ENCODE results near the gene PLA2G4F.

Gene PLA2G4F

DNA sequence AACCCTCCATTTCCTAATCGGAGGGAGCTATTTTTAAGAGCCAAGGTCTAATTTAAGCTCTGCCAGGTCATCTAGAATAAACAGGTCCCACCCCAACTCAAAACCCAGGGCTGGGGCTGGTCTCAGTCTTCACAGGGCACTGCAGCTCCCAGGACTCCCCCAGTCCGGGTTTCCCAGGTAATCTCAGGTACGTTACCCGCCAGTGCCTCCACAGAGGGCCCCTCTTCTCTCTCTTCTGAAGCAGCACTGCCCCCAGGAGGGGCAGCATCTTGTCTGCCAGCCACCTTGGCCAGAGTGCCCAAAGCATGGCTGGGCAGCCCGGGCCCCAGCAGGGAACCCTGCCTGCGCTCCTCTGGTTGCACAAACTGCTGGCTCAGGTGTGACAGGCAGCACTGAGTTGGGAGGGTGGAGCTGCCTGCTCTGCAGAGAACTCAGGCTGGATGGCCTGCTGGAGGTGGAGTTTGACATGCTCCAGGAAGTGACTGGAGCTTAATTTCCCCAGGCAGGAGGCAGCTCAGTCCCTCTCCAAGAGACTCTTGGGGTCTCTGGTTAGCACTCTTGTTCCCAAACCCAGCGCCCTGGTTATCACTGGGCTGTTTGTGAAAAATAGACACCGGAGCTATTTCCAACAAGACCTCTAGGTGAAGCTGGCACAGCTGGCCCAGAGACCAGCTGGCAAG, at the start of gene PLA2G4F:
TSS of gene PLA2G4F (minus strand) at position 394 of the 680 bp plus-strand sequence. CDS start at position 307, 87 bp downstream.
- Histone ChIP-seq H3K79me2 (ENCODE audit: insufficient read depth, low read length) (no peaks in the 10 kb centered on the region), H3K36me3 (ENCODE audit: insufficient read depth, low read length) (peaks cover 22% of the 10 kb centered on the region), H2AFZ (ENCODE audit: low read depth, low read length) (no peak within 1 kb of the TSS; the same call in 1 of the 2 replicates), H3K27ac (ENCODE audit: low read length) (no peak within 1 kb of the TSS), H3K9me3 (ENCODE audit: insufficient read depth, low read length, severe bottlenecking) (no peaks in the 10 kb centered on the region), H3K4me1 (ENCODE audit: insufficient read depth, low read length) (no peaks in the 10 kb centered on the region), H3K4me2 (ENCODE audit: insufficient read depth, low read length) (no peak within 1 kb of the TSS), H3K9ac (ENCODE audit: low read depth, low read length) (no peak within 1 kb of the TSS), H3K4me3 (ENCODE audit: low read depth in 1 of 2, low read length in 2 of 2) (no peak within 1 kb of the TSS), H3K27me3 (ENCODE audit: insufficient read depth, low read length, poor library complexity) (no peaks in the 10 kb centered on the region), H4K20me1 (ENCODE audit: insufficient read depth, low read length) (no peaks in the 10 kb centered on the region)
- TF ChIP-seq, protein P1, sequence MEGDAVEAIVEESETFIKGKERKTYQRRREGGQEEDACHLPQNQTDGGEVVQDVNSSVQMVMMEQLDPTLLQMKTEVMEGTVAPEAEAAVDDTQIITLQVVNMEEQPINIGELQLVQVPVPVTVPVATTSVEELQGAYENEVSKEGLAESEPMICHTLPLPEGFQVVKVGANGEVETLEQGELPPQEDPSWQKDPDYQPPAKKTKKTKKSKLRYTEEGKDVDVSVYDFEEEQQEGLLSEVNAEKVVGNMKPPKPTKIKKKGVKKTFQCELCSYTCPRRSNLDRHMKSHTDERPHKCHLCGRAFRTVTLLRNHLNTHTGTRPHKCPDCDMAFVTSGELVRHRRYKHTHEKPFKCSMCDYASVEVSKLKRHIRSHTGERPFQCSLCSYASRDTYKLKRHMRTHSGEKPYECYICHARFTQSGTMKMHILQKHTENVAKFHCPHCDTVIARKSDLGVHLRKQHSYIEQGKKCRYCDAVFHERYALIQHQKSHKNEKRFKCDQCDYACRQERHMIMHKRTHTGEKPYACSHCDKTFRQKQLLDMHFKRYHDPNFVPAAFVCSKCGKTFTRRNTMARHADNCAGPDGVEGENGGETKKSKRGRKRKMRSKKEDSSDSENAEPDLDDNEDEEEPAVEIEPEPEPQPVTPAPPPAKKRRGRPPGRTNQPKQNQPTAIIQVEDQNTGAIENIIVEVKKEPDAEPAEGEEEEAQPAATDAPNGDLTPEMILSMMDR (IDR thresholded peaks at IDR 0.05; ENCODE audit: borderline replicate concordance, extremely low read depth, low read length, poor library complexity, severe bottlenecking), result no peak
- TF ChIP-seq EZH2 (IDR thresholded peaks at IDR 0.05; ENCODE audit: borderline replicate concordance, low read depth, low read length, severe bottlenecking), result no peak
- ATAC-seq (ENCODE audit: insufficient read depth, low read depth), result peak; percentile 31; the same call in 1 of the 3 replicates
- no peak for DNase-seq

GRCh38 chr15:42203891-42204290, 47.5 kb upstream of the PLA2G4F start:
- ATAC-seq (ENCODE audit: insufficient read depth, low read depth) (no peak), DNase-seq (no peak)
- Histone ChIP-seq H3K9me3 (ENCODE audit: insufficient read depth, low read length, severe bottlenecking) (no peaks in the 10 kb centered on the region), H4K20me1 (ENCODE audit: insufficient read depth, low read length) (peaks cover 4% of the 10 kb centered on the region; the same call in 1 of the 2 replicates), H2AFZ (ENCODE audit: low read depth, low read length) (no peak overlapping the region), H3K9ac (ENCODE audit: low read depth, low read length) (no peak overlapping the region), H3K36me3 (ENCODE audit: insufficient read depth, low read length) (peaks cover 8% of the 10 kb centered on the region), H3K27me3 (ENCODE audit: insufficient read depth, low read length, poor library complexity) (no peaks in the 10 kb centered on the region), H3K4me1 (ENCODE audit: insufficient read depth, low read length) (peaks cover 30% of the 10 kb centered on the region), H3K4me3 (ENCODE audit: low read depth in 1 of 2, low read length in 2 of 2) (no peak overlapping the region), H3K79me2 (ENCODE audit: insufficient read depth, low read length) (peaks cover 43% of the 10 kb centered on the region), H3K4me2 (ENCODE audit: insufficient read depth, low read length) (no peak overlapping the region), H3K27ac (ENCODE audit: low read length) (no peak overlapping the region)
- TF ChIP-seq, protein P1 (IDR thresholded peaks at IDR 0.05; ENCODE audit: borderline replicate concordance, extremely low read depth, low read length, poor library complexity, severe bottlenecking), result no peak
- TF ChIP-seq EZH2 (IDR thresholded peaks at IDR 0.05; ENCODE audit: borderline replicate concordance, low read depth, low read length, severe bottlenecking), result no peak

DNA sequence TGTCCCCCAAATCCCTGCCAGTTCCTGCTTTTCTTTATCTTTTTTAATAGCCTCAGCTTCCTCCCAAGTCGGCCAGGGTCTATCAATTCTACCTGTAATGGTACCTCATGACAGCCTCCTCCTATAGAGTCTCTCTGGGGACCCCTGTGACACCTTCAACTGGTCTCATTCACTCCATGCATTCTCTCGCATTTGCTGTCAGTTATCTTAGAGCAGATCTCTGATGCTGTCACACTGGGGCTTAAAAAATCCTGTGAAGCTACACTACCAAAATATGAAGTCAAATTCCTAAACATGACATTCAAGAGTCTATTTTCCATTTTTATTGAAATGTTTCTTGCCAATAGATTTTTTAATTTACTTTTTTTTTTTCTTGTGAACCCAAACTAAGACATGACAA, 46.2 kb upstream of the PLA2G4F start:
- no peak overlapping the region for H3K4me2 ChIP-seq (ENCODE audit: insufficient read depth, low read length)
- peaks cover 23% of the 10 kb centered on the region for H3K4me1 ChIP-seq (ENCODE audit: insufficient read depth, low read length)
- ATAC-seq (ENCODE audit: insufficient read depth, low read depth), result no peak
- H4K20me1 ChIP-seq (ENCODE audit: insufficient read depth, low read length), result peaks cover 4% of the 10 kb centered on the region; the same call in 1 of the 2 replicates
- H3K27me3 ChIP-seq (ENCODE audit: insufficient read depth, low read length, poor library complexity), result no peaks in the 10 kb centered on the region
- no peak overlapping the region for H3K27ac ChIP-seq (ENCODE audit: low read length)
- H3K36me3 ChIP-seq (ENCODE audit: insufficient read depth, low read length), result peaks cover 19% of the 10 kb centered on the region
- H3K4me3 ChIP-seq (ENCODE audit: low read depth in 1 of 2, low read length in 2 of 2), result no peak overlapping the region
- DNase-seq, result no peak
- H3K79me2 ChIP-seq (ENCODE audit: insufficient read depth, low read length), result peaks cover 37% of the 10 kb centered on the region
- no peak for TF ChIP-seq EZH2 (IDR thresholded peaks at IDR 0.05; ENCODE audit: borderline replicate concordance, low read depth, low read length, severe bottlenecking)
- TF ChIP-seq, protein P1 (IDR thresholded peaks at IDR 0.05; ENCODE audit: borderline replicate concordance, extremely low read depth, low read length, poor library complexity, severe bottlenecking), result no peak
- H2AFZ ChIP-seq (ENCODE audit: low read depth, low read length), result no peak overlapping the region
- no peak overlapping the region for H3K9ac ChIP-seq (ENCODE audit: low read depth, low read length)
- H3K9me3 ChIP-seq (ENCODE audit: insufficient read depth, low read length, severe bottlenecking), result no peaks in the 10 kb centered on the region

Measured in DND-41 (cell line).